OCI-LY7 (cell line): ENCODE measurements around the gene MCM3. TPM values are rescaled to one million over a fixed set of nuclear protein-coding genes. Genes with fewer than 3 reads are reported as not detected.

Experiments used
- BruUV-seq: library from RNA; stranded (reverse); fragments of 400-500 nt; replicated peaks from 2 replicates; lab custom pipeline; 2021; lab: Mats Ljungman, UMichigan
- CTCF ChIA-PET: fragments of 300-600 bp; sonication (Branson Sonifier 250); formaldehyde crosslinking; loops from one replicate; lab custom pipeline; 2022; ENCODE audit warnings: antibody characterized with exemption; ENCODE audit not compliant: unreplicated experiment; lab: Charles Lee
- POLR2A ChIA-PET: fragments of 300-600 bp; sonication (Branson Sonifier 250); formaldehyde crosslinking; loops from one replicate; lab custom pipeline; 2022; ENCODE audit warnings: antibody characterized with exemption; lab: Charles Lee
- DNase-seq: peaks from one replicate; pipeline ENCODE4 v3.0.0-alpha.2; 2015; ENCODE audit warnings: low spot score
- H2AFZ ChIP-seq: fragments of 200-600 bp; sonication (generic), shearing (Covaris generic); 2 replicates; pipeline ENCODE4 v1.6.1; 2014; ENCODE audit warnings: mild to moderate bottlenecking, antibody characterized with exemption, low read length, moderate library complexity
- H3K27ac ChIP-seq: fragments of 200-600 bp; sonication (generic); 2 replicates; pipeline ENCODE4 v1.5.1; 2014; ENCODE audit warnings: mixed run types, low read depth, mild to moderate bottlenecking, moderate library complexity, low read length, inconsistent platforms; ENCODE audit not compliant: poor library complexity, severe bottlenecking
- H3K36me3 ChIP-seq: fragments of 200-600 bp; sonication (generic); 2 replicates; pipeline ENCODE4 v1.6.1; 2014; ENCODE audit warnings: mild to moderate bottlenecking, antibody characterized with exemption, low read length, moderate library complexity, mixed read lengths; ENCODE audit not compliant: insufficient read depth
- H3K4me1 ChIP-seq: fragments of 200-600 bp; sonication (generic); 2 replicates; pipeline ENCODE4 v1.5.1; 2014; ENCODE audit warnings: mild to moderate bottlenecking, low read length; ENCODE audit not compliant: insufficient read depth, poor library complexity, severe bottlenecking
- H3K4me2 ChIP-seq: fragments of 200-600 bp; sonication (generic); 2 replicates; pipeline ENCODE4 v1.6.1; 2014; ENCODE audit warnings: mild to moderate bottlenecking, low read length
- H3K4me3 ChIP-seq: fragments of 200-600 bp; sonication (generic); 2 replicates; pipeline ENCODE4 v1.5.1; 2014; ENCODE audit warnings: mild to moderate bottlenecking, low read depth, low read length; ENCODE audit not compliant: poor library complexity, severe bottlenecking
- H3K79me2 ChIP-seq: fragments of 200-600 bp; sonication (generic); 2 replicates; pipeline ENCODE4 v1.6.1; 2016; ENCODE audit warnings: low read depth, mild to moderate bottlenecking, low read length, moderate library complexity, mixed read lengths; ENCODE audit not compliant: insufficient read depth
- H3K9me2 ChIP-seq: fragments of 200-600 bp; sonication (generic); 2 replicates; pipeline ENCODE4 v1.6.1; 2016; ENCODE audit warnings: mild to moderate bottlenecking, low read length, mixed read lengths; ENCODE audit not compliant: insufficient read depth
- H3K9me3 ChIP-seq: fragments of 200-600 bp; sonication (generic); 2 replicates; pipeline ENCODE4 v1.6.1; 2014; ENCODE audit warnings: mild to moderate bottlenecking, mixed run types, low read length, mixed read lengths
- H4K20me1 ChIP-seq: fragments of 200-600 bp; sonication (generic); 2 replicates; pipeline ENCODE4 v1.6.1; 2014; ENCODE audit warnings: mild to moderate bottlenecking, antibody characterized with exemption, low read length, moderate library complexity, mixed read lengths; ENCODE audit not compliant: insufficient read depth
- CTCF ChIP-seq: fragments of 200-600 bp; sonication (generic); conservative IDR thresholded peaks from 2 replicates; pipeline ENCODE4 v1.5.1; 2014; ENCODE audit warnings: mild to moderate bottlenecking, antibody characterized with exemption, low read length, moderate library complexity, mixed read lengths
- EZH2phosphoT487 ChIP-seq: fragments of 200-600 bp; sonication (generic); IDR thresholded peaks from 2 replicates; pipeline ENCODE4 v1.6.1; 2018; ENCODE audit warnings: low read depth, borderline replicate concordance, mild to moderate bottlenecking, mixed run types, antibody characterized with exemption, low read length, moderate library complexity, mixed read lengths
- intact Hi-C: fragments of 100-400 bp; cut with micrococcal nuclease; formaldehyde crosslinking; loops from one replicate; pipeline ENCODE4 v1.10.0; 2022; ENCODE audit not compliant: unreplicated experiment
- total RNA-seq, 2 experiments: library from RNA; depleted of rRNA in 1 of 2; stranded (reverse); fragments of >200 nt in 1 of 2; shearing (Covaris generic) in 1 of 2; gene quantifications; 2 replicates each; pipeline ENCODE4 v1.2.3, GENCODE V29; 2014 to 2022

Gene MCM3
- total RNA-seq, 2 experiments from 2014 or later = 272 to 295 TPM

- Histone ChIP-seq H4K20me1 (no peaks in the 10 kb centered on the region), H3K9me2 (no peaks in the 10 kb centered on the region), H3K4me2 (no peak overlapping the region), H3K9me3 (no peaks in the 10 kb centered on the region), H3K36me3 (no peaks in the 10 kb centered on the region), H3K4me3 (no peak overlapping the region), H3K4me1 (no peaks in the 10 kb centered on the region), H3K27ac (no peak overlapping the region), H2AFZ (no peak overlapping the region), H3K79me2 (no peaks in the 10 kb centered on the region)
- ChIA-PET POLR2A (no interaction called here), CTCF (no interaction called here)
- TF ChIP-seq EZH2phosphoT487 (no peak), CTCF (no peak)
- intact Hi-C loops = no loop called here
- no TSS peak for BruUV-seq
- no peak for DNase-seq
Observed at GRCh38 chr6:52215787-52216186, 68.8 kb downstream of the MCM3 start.

Other genes with a start within 250 kb of the MCM3 start
- not detected in 2 replicates for gene PKHD1, start 197.1 kb downstream of the MCM3 start, total RNA-seq (2014; rRNA removed; shearing (Covaris generic))
- gene PKHD1, start 197.1 kb downstream of the MCM3 start, total RNA-seq (2022) = not detected in 2 replicates
- not detected in 2 replicates for gene IL17A, start 98.4 kb downstream of the MCM3 start, total RNA-seq (2014; rRNA removed; shearing (Covaris generic))
- not detected in 2 replicates for gene IL17A, start 98.4 kb downstream of the MCM3 start, total RNA-seq (2022)
- gene IL17F, start 40.2 kb downstream of the MCM3 start, total RNA-seq (2014; rRNA removed; shearing (Covaris generic)) = not detected in 2 replicates
- not detected in 2 replicates for gene IL17F, start 40.2 kb downstream of the MCM3 start, total RNA-seq (2022)
- gene PAQR8, start 77.4 kb upstream of the MCM3 start, total RNA-seq (2014; rRNA removed; shearing (Covaris generic)) = 5.4 and 5.5 TPM in 2 replicates
- 6.2 and 7.8 TPM in 2 replicates for gene PAQR8, start 77.4 kb upstream of the MCM3 start, total RNA-seq (2022)
- 20.7 and 24.8 TPM in 2 replicates for gene EFHC1, start 135.6 kb upstream of the MCM3 start, total RNA-seq (2014; rRNA removed; shearing (Covaris generic))
- 20.7 and 30.3 TPM in 2 replicates for gene EFHC1, start 135.6 kb upstream of the MCM3 start, total RNA-seq (2022)